SK-N-SH (cell line): ENCODE results near the gene GALNT13. TPM values are rescaled to one million over a fixed set of nuclear protein-coding genes. Genes with fewer than 3 reads are reported as not detected.

Experiments used
- CTCF ChIA-PET: fragments of 300-600, 350-600 bp; formaldehyde crosslinking; extraction: SDS; loops from one replicate; lab custom pipeline; 2021; lab: Yijun Ruan, JAX
- POLR2A ChIA-PET: fragments of 350-600 bp; sonication (Branson Sonifier 250); formaldehyde crosslinking; extraction: SDS; loops from one replicate; lab custom pipeline; 2020; ENCODE audit warnings: antibody characterized with exemption, inconsistent platforms; lab: Yijun Ruan, JAX
- DNase-seq: peaks from one replicate; pipeline ENCODE4 v3.0.0; 2012
- H2AFZ ChIP-seq: fragments of 200-600 bp; sonication (generic); 2 replicates; pipeline ENCODE4 v1.8.1; 2016; ENCODE audit warnings: antibody characterized with exemption, mild to moderate bottlenecking, low read depth
- H3F3A ChIP-seq: fragments of 200-600 bp; sonication (generic); replicated peaks from 2 replicates; pipeline ENCODE3; 2016; ENCODE audit warnings: antibody characterized with exemption, mild to moderate bottlenecking; ENCODE audit not compliant: insufficient read depth
- H3K27ac ChIP-seq, 2 experiments: fragments of 200-500 bp in 1 of 2; fragments of 200-600 bp in 1 of 2; sonication (Bioruptor generic) in 1 of 2; sonication (generic), shearing (Covaris generic) in 1 of 2; 2 replicates each; pipeline versions ENCODE4 v1.5.1 to v1.6.1; 2014 to 2016; ENCODE audit warnings: low read depth in 2 of 2, inconsistent platforms in 1 of 2, low read length in 1 of 2, mild to moderate bottlenecking in 1 of 2, mixed read lengths in 1 of 2
- H3K27me3 ChIP-seq: fragments of 200-600 bp; sonication (generic), shearing (Covaris generic); 2 replicates; pipeline ENCODE4 v1.6.1; 2016; ENCODE audit warnings: mixed run types; ENCODE audit not compliant: insufficient read depth
- H3K36me3 ChIP-seq, 2 experiments: fragments of 200-500 bp in 1 of 2; fragments of 200-600 bp in 1 of 2; sonication (Bioruptor generic) in 1 of 2; sonication (generic) in 1 of 2; replicated peaks in 1 of 2; 2 replicates each; pipeline versions ENCODE3 to v1.5.1; 2014 to 2016; ENCODE audit warnings: low read length in 1 of 2, mild to moderate bottlenecking in 1 of 2; ENCODE audit not compliant: insufficient read depth in 2 of 2, control insufficient read depth in 1 of 2
- H3K4me1 ChIP-seq, 2 experiments: fragments of 200-500 bp in 1 of 2; fragments of 200-600 bp in 1 of 2; sonication (Bioruptor generic) in 1 of 2; sonication (generic), shearing (Covaris generic) in 1 of 2; 2 replicates each; pipeline versions ENCODE4 v1.5.1 to v1.6.1; 2014 to 2016; ENCODE audit warnings: low read depth in 1 of 2, low read length in 1 of 2, mixed run types in 1 of 2; ENCODE audit not compliant: insufficient read depth in 2 of 2, control insufficient read depth in 1 of 2
- H3K4me2 ChIP-seq: fragments of 200-600 bp; sonication (generic), shearing (Covaris generic); 2 replicates; pipeline ENCODE4 v1.6.1; 2017; ENCODE audit warnings: mixed run types
- H3K4me3 ChIP-seq, 2 experiments: fragments of 200-500 bp in 1 of 2; fragments of 200-600 bp in 1 of 2; sonication (Bioruptor generic) in 1 of 2; sonication (generic), shearing (Covaris generic) in 1 of 2; 2 replicates each; pipeline versions ENCODE4 v1.5.1 to v1.8.1; 2014 to 2016; ENCODE audit warnings: low read depth in 2 of 2, inconsistent platforms in 1 of 2, low read length in 1 of 2, mild to moderate bottlenecking in 1 of 2, mixed read lengths in 1 of 2, moderate library complexity in 1 of 2
- H3K79me2 ChIP-seq: fragments of 200-600 bp; sonication (generic); 2 replicates; pipeline ENCODE4 v1.8.1; 2017; ENCODE audit warnings: mild to moderate bottlenecking; ENCODE audit not compliant: insufficient read depth
- H3K9ac ChIP-seq: fragments of 200-600 bp; sonication (generic); 2 replicates; pipeline ENCODE4 v1.6.1; 2017; ENCODE audit warnings: mixed run types
- H3K9me2 ChIP-seq: fragments of 200-600 bp; sonication (generic); 2 replicates; pipeline ENCODE4 v1.6.1; 2017; ENCODE audit warnings: mixed run types
- H3K9me3 ChIP-seq: fragments of 200-600 bp; sonication (generic); 2 replicates; pipeline ENCODE4 v1.6.1; 2017; ENCODE audit warnings: mixed run types, mild to moderate bottlenecking, moderate library complexity
- H4K20me1 ChIP-seq: fragments of 200-600 bp; sonication (generic); 2 replicates; pipeline ENCODE4 v1.6.1; 2017; ENCODE audit warnings: mild to moderate bottlenecking, mixed run types; ENCODE audit not compliant: insufficient read depth
- EP300 ChIP-seq, 2 experiments: IDR thresholded peaks; 2 replicates each; pipeline versions ENCODE4 v1.4.0 to v1.6.1; 2012; ENCODE audit warnings: borderline replicate concordance in 1 of 2, low read depth in 1 of 2, low read length in 1 of 2
- FOXJ3 ChIP-seq: sonication (generic); formaldehyde crosslinking; IDR thresholded peaks from 2 replicates; pipeline ENCODE4 v1.5.1; 2020; ENCODE audit warnings: mild to moderate bottlenecking, missing genetic modification reagents
- GATA2 ChIP-seq: sonication (generic); formaldehyde crosslinking; IDR thresholded peaks from 2 replicates; pipeline ENCODE4 v1.5.0; 2020; ENCODE audit warnings: mild to moderate bottlenecking, missing genetic modification reagents
- IRF3 ChIP-seq: fragments of 150-350 bp; IDR thresholded peaks from 2 replicates; pipeline ENCODE4 v1.6.1; 2016; ENCODE audit warnings: mild to moderate bottlenecking, low read depth, low read length
- JUND ChIP-seq: IDR thresholded peaks from 2 replicates; pipeline ENCODE4 v1.4.0; 2012
- MAX ChIP-seq: IDR thresholded peaks from 2 replicates; pipeline ENCODE4 v1.4.0; 2012; ENCODE audit warnings: low read depth
- MEF2A ChIP-seq: IDR thresholded peaks from 2 replicates; pipeline ENCODE4 v1.4.0; 2012; ENCODE audit warnings: low read depth, borderline replicate concordance
- MXI1 ChIP-seq: IDR thresholded peaks from 2 replicates; pipeline ENCODE4 v1.6.1; 2012; ENCODE audit warnings: mild to moderate bottlenecking, low read depth, low read length, improper control_type of control experiment
- NFIC ChIP-seq: IDR thresholded peaks from 2 replicates; pipeline ENCODE4 v1.4.0; 2012; ENCODE audit warnings: borderline replicate concordance
- RCOR1 ChIP-seq: fragments of 150-350 bp; IDR thresholded peaks from 2 replicates; pipeline ENCODE4 v1.6.1; 2017; ENCODE audit warnings: antibody characterized with exemption, low read length
- SIN3A ChIP-seq: IDR thresholded peaks from 2 replicates; pipeline ENCODE4 v1.6.1; 2012; ENCODE audit warnings: low read depth, mild to moderate bottlenecking, low read length, moderate library complexity, borderline replicate concordance
- SMC3 ChIP-seq: IDR thresholded peaks from 2 replicates; pipeline ENCODE4 v1.6.1; 2012; ENCODE audit warnings: low read depth, low read length, improper control_type of control experiment
- TEAD4 ChIP-seq: IDR thresholded peaks from 2 replicates; pipeline ENCODE4 v1.4.0; 2012; ENCODE audit warnings: mild to moderate bottlenecking, borderline replicate concordance; ENCODE audit not compliant: insufficient read depth
- ZBTB33 ChIP-seq: IDR thresholded peaks from 2 replicates; pipeline ENCODE4 v1.4.0; 2012; ENCODE audit warnings: low read depth, borderline replicate concordance
- WGBS: methylation state at CpG from one replicate; pipeline ENCODE4 v1.1.6; 2017; ENCODE audit warnings: low lambda C conversion rate; 5-methylcytosine and 5-hydroxymethylcytosine counted together
- polyA plus RNA-seq, 3 experiments: library from polyadenylated mRNA; depleted of rRNA; stranded (reverse); fragments of >200 nt; gene quantifications; 2 replicates each; pipeline ENCODE4 v1.2.3, GENCODE V29; 2012

GALNT13 gene
- polyA plus RNA-seq, 1 of the 3 experiments (the other 2 are of a cell fraction) = 0.33 TPM

- Histone ChIP-seq H3K9ac (no peak overlapping the region), H3K9me2 (no peaks in the 10 kb centered on the region), H3K79me2 (no peaks in the 10 kb centered on the region), H2AFZ (no peak overlapping the region), H3K36me3 (no peaks in the 10 kb centered on the region), H3K4me2 (no peak overlapping the region), H3K4me3 (no peak overlapping the region), H3K9me3 (no peaks in the 10 kb centered on the region), H3K4me1 (no peaks in the 10 kb centered on the region), H3K27me3 (no peaks in the 10 kb centered on the region), H3F3A (no peaks in the 10 kb centered on the region), H3K27ac (no peak overlapping the region), H4K20me1 (no peaks in the 10 kb centered on the region)
- ChIA-PET POLR2A (no interaction called here), CTCF (interaction anchor here (1.2 kb wide), 1 partner anchor 11 kb away, joined by 5 read pairs; no protein-coding TSS in a partner anchor)
- no peak for DNase-seq
- TF ChIP-seq MEF2A (no peak), FOXJ3 (CRISPR knock-in tag) (no peak), EP300 (IDR thresholded peaks at IDR 0.05; ENCODE audit: borderline replicate concordance in 1 of 2, low read depth in 1 of 2, low read length in 1 of 2) (no peak), SMC3 (no peak)
These were observed 587.6 kb downstream of the GALNT13 start for GRCh38 chr2:154459286-154459685.

GRCh38 chr2:154462634-154463033 is 590.9 kb downstream of the GALNT13 start:
- Histone ChIP-seq H3K36me3 (no peaks in the 10 kb centered on the region), H3K27ac (no peak overlapping the region)
- 36% methylated on average over 5 of the region's 5 CpGs for WGBS
- DNase-seq = no peak
- TF ChIP-seq IRF3 (no peak), MAX (no peak), ZBTB33 (no peak)
- TF ChIP-seq, all 33 proteins: peak for 0
- H3K27me3 ChIP-seq = no peaks in the 10 kb centered on the region
- no peaks in the 10 kb centered on the region for H3F3A ChIP-seq
- no peaks in the 10 kb centered on the region for H4K20me1 ChIP-seq
- H3K9me2 ChIP-seq = no peaks in the 10 kb centered on the region
- H3K4me1 ChIP-seq = no peaks in the 10 kb centered on the region
- no peak overlapping the region for H2AFZ ChIP-seq
- H3K4me3 ChIP-seq = no peak overlapping the region
- H3K79me2 ChIP-seq = no peaks in the 10 kb centered on the region
- POLR2A ChIA-PET = no interaction called here
- H3K9me3 ChIP-seq = no peaks in the 10 kb centered on the region
- no peak overlapping the region for H3K9ac ChIP-seq
- CTCF ChIA-PET = no interaction called here
- no peak overlapping the region for H3K4me2 ChIP-seq

- Histone ChIP-seq H3K9me3 (no peaks in the 10 kb centered on the region), H2AFZ (no peak overlapping the region), H3K9ac (no peak overlapping the region), H3K27ac (no peak overlapping the region), H3F3A (no peaks in the 10 kb centered on the region), H3K4me1 (no peaks in the 10 kb centered on the region), H4K20me1 (no peaks in the 10 kb centered on the region), H3K36me3 (no peaks in the 10 kb centered on the region), H3K9me2 (no peaks in the 10 kb centered on the region), H3K79me2 (no peaks in the 10 kb centered on the region), H3K4me2 (no peak overlapping the region), H3K4me3 (no peak overlapping the region), H3K27me3 (no peaks in the 10 kb centered on the region)
- POLR2A ChIA-PET = no interaction called here
- CTCF ChIA-PET = no interaction called here
- DNase-seq = no peak
- WGBS = 48% methylated on average over 4 of the region's 4 CpGs
- TF ChIP-seq MAX (no peak), IRF3 (no peak), EP300 (IDR thresholded peaks at IDR 0.05; ENCODE audit: borderline replicate concordance in 1 of 2, low read depth in 1 of 2, low read length in 1 of 2) (no peak), RCOR1 (no peak), SIN3A (no peak), JUND (no peak), NFIC (no peak), TEAD4 (no peak), MXI1 (no peak), MEF2A (no peak), ZBTB33 (no peak), GATA2 (CRISPR knock-in tag) (no peak)
These were observed 594.5 kb downstream of the GALNT13 start for GRCh38 chr2:154466226-154466625.
